ENCODE data around the gene TCF12.

The TCF12 gene

GRCh38 chr15:57025264-57025926 is 107.0 kb downstream of the TCF12 start:
- no peak for DNase-seq

- DNase-seq: no peak
Measured at GRCh38 chr15:57026016-57026592, 107.7 kb downstream of the TCF12 start.

- DNase-seq: no peak
Measured at GRCh38 chr15:57027596-57027995, 109.2 kb downstream of the TCF12 start.

- no peak for DNase-seq
Measured at GRCh38 chr15:57028176-57028575, 109.7 kb downstream of the TCF12 start.

GRCh38 chr15:57030011-57030410 is 111.6 kb downstream of the TCF12 start:
- DNase-seq: no peak

- no peak for DNase-seq
Measured at GRCh38 chr15:57031082-57031481, 112.6 kb downstream of the TCF12 start.

GRCh38 chr15:57031605-57032004 is 113.2 kb downstream of the TCF12 start:
- DNase-seq: no peak

GRCh38 chr15:57032338-57032737 is 113.9 kb downstream of the TCF12 start:
- DNase-seq: no peak

GRCh38 chr15:57033715-57034439 is 115.4 kb downstream of the TCF12 start:
- no peak for DNase-seq

- DNase-seq: no peak
Measured at GRCh38 chr15:57034613-57035012, 116.2 kb downstream of the TCF12 start.

GRCh38 chr15:57035664-57036063 is 117.2 kb downstream of the TCF12 start:
- no peak for DNase-seq

- no peak for DNase-seq
Measured at GRCh38 chr15:57036352-57036751, 117.9 kb downstream of the TCF12 start.

GRCh38 chr15:57037548-57037947 is 119.1 kb downstream of the TCF12 start:
- DNase-seq: no peak

- DNase-seq: no peak
Measured at GRCh38 chr15:57038040-57038439, 119.6 kb downstream of the TCF12 start.

GRCh38 chr15:57038496-57038895 is 120.1 kb downstream of the TCF12 start:
- DNase-seq: no peak

GRCh38 chr15:57041416-57041815 is 123.0 kb downstream of the TCF12 start:
- DNase-seq: no peak

GRCh38 chr15:57044072-57044702 is 125.7 kb downstream of the TCF12 start:
- no peak for DNase-seq

- no peak for DNase-seq
Measured at GRCh38 chr15:57044970-57045369, 126.5 kb downstream of the TCF12 start.

- DNase-seq: no peak
Measured at GRCh38 chr15:57045741-57046382, 127.4 kb downstream of the TCF12 start.

GRCh38 chr15:57048930-57049549 is 130.6 kb downstream of the TCF12 start:
- no peak for DNase-seq

- no peak for DNase-seq
Measured at GRCh38 chr15:57053470-57053869, 135.0 kb downstream of the TCF12 start.

- no peak for DNase-seq
Measured at GRCh38 chr15:57054204-57054750, 135.8 kb downstream of the TCF12 start.

- DNase-seq: no peak
Measured at GRCh38 chr15:57056357-57056756, 137.9 kb downstream of the TCF12 start.

Measured in stimulated activated CD4-positive, alpha-beta T cell treated with anti-CD3 and anti-CD28 coated beads, Interleukin-1b, Interleukin-23, amount 100 ng/mL, for 48 hours (primary cell).